Stimulated activated CD8-positive, alpha-beta memory T cell treated with anti-CD3 and anti-CD28 coated beads, Interleukin-15, amount 100 ng/mL, for 24 hours (primary cell): ENCODE data around the gene PPP1R15B.
"Not testable (repeated sequence)": the region's sequence is repeated elsewhere in the genome, so short reads cannot be mapped to it uniquely, and the experiment has no call there.

ENCODE experiments used
- DNase-seq: peaks from one replicate; pipeline ENCODE4 v3.0.0-alpha.2; 2020; ENCODE audit warnings: low read depth

Gene PPP1R15B

GRCh38 chr1:204443871-204444581, 32.4 kb upstream of the PPP1R15B start:
- DNase-seq, result no peak

- DNase-seq, result no peak
Observed at GRCh38 chr1:204443260-204443619, 31.6 kb upstream of the PPP1R15B start.

- no peak for DNase-seq
Observed at GRCh38 chr1:204442376-204443259, 31.0 kb upstream of the PPP1R15B start.

- no peak for DNase-seq
Observed at GRCh38 chr1:204441558-204441957, 29.9 kb upstream of the PPP1R15B start.

- DNase-seq, result no peak
Observed at GRCh38 chr1:204439621-204440375, 28.2 kb upstream of the PPP1R15B start.

- no peak for DNase-seq
Observed at GRCh38 chr1:204438628-204439027, 27.0 kb upstream of the PPP1R15B start.

GRCh38 chr1:204437796-204438570, 26.4 kb upstream of the PPP1R15B start:
- DNase-seq, result no peak

GRCh38 chr1:204435872-204436271, 24.3 kb upstream of the PPP1R15B start:
- no peak for DNase-seq

- DNase-seq, result no peak
Observed at GRCh38 chr1:204435381-204435831, 23.8 kb upstream of the PPP1R15B start.

- DNase-seq, result no peak
Observed at GRCh38 chr1:204434116-204434755, 22.6 kb upstream of the PPP1R15B start.

- DNase-seq, result no peak
Observed at GRCh38 chr1:204432708-204433107, 21.1 kb upstream of the PPP1R15B start.

- peak; percentile 67 for DNase-seq
Observed at GRCh38 chr1:204431310-204432184, 19.9 kb upstream of the PPP1R15B start.

- no peak for DNase-seq
Observed at GRCh38 chr1:204429746-204430145, 18.1 kb upstream of the PPP1R15B start.

GRCh38 chr1:204426971-204427701, 15.5 kb upstream of the PPP1R15B start:
- DNase-seq, result no peak

- DNase-seq, result no peak
Observed at GRCh38 chr1:204426474-204426873, 14.9 kb upstream of the PPP1R15B start.

GRCh38 chr1:204426035-204426436, 14.4 kb upstream of the PPP1R15B start:
- no peak for DNase-seq

GRCh38 chr1:204424621-204425020, 13.0 kb upstream of the PPP1R15B start:
- no peak for DNase-seq

- DNase-seq, result not testable (repeated sequence)
Observed at GRCh38 chr1:204422061-204422705, 10.6 kb upstream of the PPP1R15B start.

GRCh38 chr1:204421441-204421840, 9.8 kb upstream of the PPP1R15B start:
- no peak for DNase-seq
